ENCODE data around the gene NCOR1. TPM values are rescaled to one million over a fixed set of nuclear protein-coding genes. Genes with fewer than 3 reads are reported as not detected.

NCOR1 gene
- total and polyA plus RNA-seq, 9 of the 15 experiments (the other 6 are each of a cell fraction or from before 2014, with no cell fraction given): 20.2 to 66.5 (median 50.9) TPM

DNA sequence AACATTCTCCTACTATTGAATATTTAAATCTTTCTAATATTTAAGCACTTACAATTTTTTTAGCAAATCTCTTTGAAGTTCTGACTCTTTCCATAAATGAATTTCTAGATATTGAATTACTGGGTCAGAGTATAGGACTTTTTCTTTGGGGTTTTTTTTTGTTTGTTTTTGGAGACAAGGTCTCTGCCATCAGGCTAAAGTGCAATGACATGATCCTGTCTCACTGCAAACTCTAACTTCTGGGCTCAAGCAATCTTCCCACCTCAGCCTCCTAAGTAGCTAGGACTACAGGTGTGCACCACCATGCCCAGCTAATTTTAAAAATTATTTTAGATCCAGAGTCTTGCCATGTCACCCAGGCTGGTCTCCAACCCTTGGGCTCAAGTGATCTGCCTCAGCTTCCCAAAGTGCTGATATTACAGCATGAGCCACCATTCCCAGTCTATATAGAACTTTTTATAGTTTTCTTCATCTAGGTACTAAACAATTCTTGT, 26.6 kb upstream of the NCOR1 start (continued):
- TF ChIP-seq, protein P1, sequence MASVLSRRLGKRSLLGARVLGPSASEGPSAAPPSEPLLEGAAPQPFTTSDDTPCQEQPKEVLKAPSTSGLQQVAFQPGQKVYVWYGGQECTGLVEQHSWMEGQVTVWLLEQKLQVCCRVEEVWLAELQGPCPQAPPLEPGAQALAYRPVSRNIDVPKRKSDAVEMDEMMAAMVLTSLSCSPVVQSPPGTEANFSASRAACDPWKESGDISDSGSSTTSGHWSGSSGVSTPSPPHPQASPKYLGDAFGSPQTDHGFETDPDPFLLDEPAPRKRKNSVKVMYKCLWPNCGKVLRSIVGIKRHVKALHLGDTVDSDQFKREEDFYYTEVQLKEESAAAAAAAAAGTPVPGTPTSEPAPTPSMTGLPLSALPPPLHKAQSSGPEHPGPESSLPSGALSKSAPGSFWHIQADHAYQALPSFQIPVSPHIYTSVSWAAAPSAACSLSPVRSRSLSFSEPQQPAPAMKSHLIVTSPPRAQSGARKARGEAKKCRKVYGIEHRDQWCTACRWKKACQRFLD (CRISPR knock-in tag; IDR thresholded peaks at IDR 0.05): no peak
- TF ChIP-seq ZNF445 (CRISPR knock-in tag; IDR thresholded peaks at IDR 0.05; ENCODE audit: low read depth) (no peak), HEY1 (CRISPR knock-in tag; IDR thresholded peaks at IDR 0.05; ENCODE audit: borderline replicate concordance) (no peak), EGR1 (conservative IDR thresholded peaks at IDR 0.05) (no peak), ZNF146 (CRISPR knock-in tag; IDR thresholded peaks at IDR 0.05; ENCODE audit: unreplicated experiment) (no peak), SIX5 (IDR thresholded peaks at IDR 0.05; ENCODE audit: borderline replicate concordance in 1 of 2, insufficient read depth in 1 of 2, low read depth in 1 of 2, low read length in 2 of 2) (no peak), SAFB (IDR thresholded peaks at IDR 0.05; ENCODE audit: borderline replicate concordance, low read depth, low read length) (no peak), KLF16 (IDR thresholded peaks at IDR 0.05) (no peak)

- no peak overlapping the region for H2AFZ ChIP-seq (ENCODE audit: low read depth, low read length)
- H3K9me1 ChIP-seq (ENCODE audit: control insufficient read depth, insufficient read depth, low read length): no peaks in the 10 kb centered on the region
- FAIRE-seq (no peak), DNase-seq (ENCODE audit: extremely low read depth in 1 of 4, low spot score in 3 of 4) (no peak), ATAC-seq (no peak)
- ChIA-PET POLR2A (no interaction called here), CTCF (ENCODE audit: low intra/inter-chr PET ratio) (no interaction called here)
- TF ChIP-seq ARHGAP35 (IDR thresholded peaks at IDR 0.05; ENCODE audit: partially characterized antibody) (no peak), PRDM10 (IDR thresholded peaks at IDR 0.05; ENCODE audit: partially characterized antibody) (peak; percentile 62), FOXJ2 (tag; IDR thresholded peaks at IDR 0.05) (no peak), NCOR1 (IDR thresholded peaks at IDR 0.05) (no peak), ZNF146 (CRISPR knock-in tag; IDR thresholded peaks at IDR 0.05; ENCODE audit: unreplicated experiment) (peak; percentile 47)
- H3K4me2 ChIP-seq (ENCODE audit: insufficient read depth, low read length): no peak overlapping the region
- H3K4me3 ChIP-seq: no peak overlapping the region
- H4K20me1 ChIP-seq (replicated peaks; ENCODE audit: control insufficient read depth, insufficient read depth, low read length): no peaks in the 10 kb centered on the region
- intact Hi-C loops (cut with micrococcal nuclease) (no loop called here), in situ Hi-C loops (cut with MboI) (no loop called here)
- H3K27me3 ChIP-seq (ENCODE audit: control insufficient read depth in 2 of 2, insufficient read depth in 2 of 2, low read length in 2 of 2): no peaks in the 10 kb centered on the region
- no peak overlapping the region for H3K9ac ChIP-seq (ENCODE audit: insufficient read depth in 1 of 2, low read depth in 2 of 2, low read length in 2 of 2)
- no peaks in the 10 kb centered on the region; the same call in 1 of the 3 replicates for H3K79me2 ChIP-seq (ENCODE audit: control insufficient read depth, insufficient read depth, low read length)
- H3K36me3 ChIP-seq (ENCODE audit: control insufficient read depth, insufficient read depth, low read length): peaks cover 6% of the 10 kb centered on the region; the same call in 1 of the 3 replicates
- BruUV-seq (replicated peaks): no TSS peak
- no peak overlapping the region for H3K27ac ChIP-seq (ENCODE audit: extremely low read depth, low read depth, low read length)
- 85% methylated on average over 3 of the region's 3 CpGs for WGBS (ENCODE audit: insufficient coverage, low coverage, missing lambda C conversion rate)
- H3K9me3 ChIP-seq (replicated peaks; ENCODE audit: control insufficient read depth, insufficient read depth, low read depth, low read length): no peaks in the 10 kb centered on the region
- peaks cover 0 to 8% of the 10 kb centered on the region in 2 experiments; a peak in 3 of 5 replicates for H3K4me1 ChIP-seq (replicated peaks in 1 of 2; ENCODE audit: control insufficient read depth in 2 of 2, insufficient read depth in 2 of 2, low read length in 2 of 2)
Measured at GRCh38 chr17:16239931-16240330, 24.6 kb upstream of the NCOR1 start.
